ENCODE data around the gene CDH18.

- TF ChIP-seq CTCF (IDR thresholded peaks at IDR 0.05; ENCODE audit: insufficient read depth, low read length) (no peak), SPI1 (IDR thresholded peaks at IDR 0.05; ENCODE audit: borderline replicate concordance, low read depth) (no peak), POLR2AphosphoS5 (IDR thresholded peaks at IDR 0.05; ENCODE audit: low read depth) (no peak), REST (IDR thresholded peaks at IDR 0.05; ENCODE audit: insufficient replicate concordance, low read depth) (no peak)
These were observed 67.2 kb downstream of the CDH18 start for GRCh38 chr5:19920761-19921160.

Measured in HL-60 (cell line).